HL-60 (cell line): ENCODE measurements around the gene ADGRG7.

Experiments
- DNase-seq, 2 experiments: peaks; one replicate each; pipeline ENCODE4 v3.0.0-alpha.2; 2010 to 2020; ENCODE audit warnings: low read depth in 1 of 2, low spot score in 1 of 2
- H3K27ac ChIP-seq: fragments of 250-450 bp; sonication (Bioruptor Pico); replicated peaks from 2 replicates; pipeline ENCODE4 v1.5.1; 2020; ENCODE audit warnings: mild to moderate bottlenecking, moderate library complexity
- H3K27me3 ChIP-seq: fragments of 250-450 bp; sonication (Bioruptor Pico); 2 replicates; pipeline ENCODE4 v1.5.1; 2021; ENCODE audit warnings: mild to moderate bottlenecking, moderate library complexity; ENCODE audit not compliant: insufficient read depth, poor library complexity, severe bottlenecking
- H3K4me3 ChIP-seq: replicated peaks from 2 replicates; pipeline ENCODE4 v1.5.1; 2011; ENCODE audit warnings: mild to moderate bottlenecking, control low read depth, low read length; ENCODE audit not compliant: insufficient read depth
- GABPA ChIP-seq: IDR thresholded peaks from 2 replicates; pipeline ENCODE4 v1.6.1; 2012; ENCODE audit warnings: low read depth
- POLR2AphosphoS5 ChIP-seq: IDR thresholded peaks from 2 replicates; pipeline ENCODE4 v1.6.1; 2012; ENCODE audit warnings: low read depth
- SPI1 ChIP-seq: IDR thresholded peaks from 2 replicates; pipeline ENCODE4 v1.6.1; 2012; ENCODE audit warnings: low read depth, mild to moderate bottlenecking, borderline replicate concordance
- TF ChIP-seq, protein P1 (sequence below): IDR thresholded peaks from 2 replicates; pipeline ENCODE4 v1.6.1; 2012; ENCODE audit warnings: low read depth; ENCODE audit not compliant: insufficient replicate concordance
- TF ChIP-seq, protein P2 (sequence below): IDR thresholded peaks from one replicate; pipeline ENCODE4 v1.5.1; 2011; ENCODE audit warnings: low read length, control low read depth, inconsistent platforms; ENCODE audit not compliant: insufficient read depth

Gene ADGRG7

DNA sequence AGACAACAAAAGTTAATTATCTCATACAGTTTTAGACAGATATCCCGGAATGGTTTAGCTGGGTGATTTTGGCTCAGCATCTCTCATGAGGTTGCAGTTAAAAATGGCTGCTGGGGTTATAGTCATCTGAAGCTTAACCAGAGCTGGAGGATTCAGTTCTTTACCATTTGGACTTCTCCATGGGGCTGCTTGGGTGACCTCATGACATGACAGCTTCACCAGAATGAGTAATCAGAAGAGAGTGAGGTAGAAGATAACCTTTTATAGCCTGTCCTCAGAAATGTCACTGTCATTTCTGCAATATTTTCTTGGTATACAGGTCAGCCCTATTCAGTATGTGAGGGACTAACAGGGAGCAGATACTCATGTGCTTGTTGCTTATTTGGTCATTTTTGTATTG, 130.8 kb downstream of the ADGRG7 start:
- TF ChIP-seq, protein P1, sequence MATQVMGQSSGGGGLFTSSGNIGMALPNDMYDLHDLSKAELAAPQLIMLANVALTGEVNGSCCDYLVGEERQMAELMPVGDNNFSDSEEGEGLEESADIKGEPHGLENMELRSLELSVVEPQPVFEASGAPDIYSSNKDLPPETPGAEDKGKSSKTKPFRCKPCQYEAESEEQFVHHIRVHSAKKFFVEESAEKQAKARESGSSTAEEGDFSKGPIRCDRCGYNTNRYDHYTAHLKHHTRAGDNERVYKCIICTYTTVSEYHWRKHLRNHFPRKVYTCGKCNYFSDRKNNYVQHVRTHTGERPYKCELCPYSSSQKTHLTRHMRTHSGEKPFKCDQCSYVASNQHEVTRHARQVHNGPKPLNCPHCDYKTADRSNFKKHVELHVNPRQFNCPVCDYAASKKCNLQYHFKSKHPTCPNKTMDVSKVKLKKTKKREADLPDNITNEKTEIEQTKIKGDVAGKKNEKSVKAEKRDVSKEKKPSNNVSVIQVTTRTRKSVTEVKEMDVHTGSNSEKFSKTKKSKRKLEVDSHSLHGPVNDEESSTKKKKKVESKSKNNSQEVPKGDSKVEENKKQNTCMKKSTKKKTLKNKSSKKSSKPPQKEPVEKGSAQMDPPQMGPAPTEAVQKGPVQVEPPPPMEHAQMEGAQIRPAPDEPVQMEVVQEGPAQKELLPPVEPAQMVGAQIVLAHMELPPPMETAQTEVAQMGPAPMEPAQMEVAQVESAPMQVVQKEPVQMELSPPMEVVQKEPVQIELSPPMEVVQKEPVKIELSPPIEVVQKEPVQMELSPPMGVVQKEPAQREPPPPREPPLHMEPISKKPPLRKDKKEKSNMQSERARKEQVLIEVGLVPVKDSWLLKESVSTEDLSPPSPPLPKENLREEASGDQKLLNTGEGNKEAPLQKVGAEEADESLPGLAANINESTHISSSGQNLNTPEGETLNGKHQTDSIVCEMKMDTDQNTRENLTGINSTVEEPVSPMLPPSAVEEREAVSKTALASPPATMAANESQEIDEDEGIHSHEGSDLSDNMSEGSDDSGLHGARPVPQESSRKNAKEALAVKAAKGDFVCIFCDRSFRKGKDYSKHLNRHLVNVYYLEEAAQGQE, result no peak
- TF ChIP-seq GABPA (no peak), SPI1 (no peak), POLR2AphosphoS5 (no peak)
- TF ChIP-seq, protein P2, sequence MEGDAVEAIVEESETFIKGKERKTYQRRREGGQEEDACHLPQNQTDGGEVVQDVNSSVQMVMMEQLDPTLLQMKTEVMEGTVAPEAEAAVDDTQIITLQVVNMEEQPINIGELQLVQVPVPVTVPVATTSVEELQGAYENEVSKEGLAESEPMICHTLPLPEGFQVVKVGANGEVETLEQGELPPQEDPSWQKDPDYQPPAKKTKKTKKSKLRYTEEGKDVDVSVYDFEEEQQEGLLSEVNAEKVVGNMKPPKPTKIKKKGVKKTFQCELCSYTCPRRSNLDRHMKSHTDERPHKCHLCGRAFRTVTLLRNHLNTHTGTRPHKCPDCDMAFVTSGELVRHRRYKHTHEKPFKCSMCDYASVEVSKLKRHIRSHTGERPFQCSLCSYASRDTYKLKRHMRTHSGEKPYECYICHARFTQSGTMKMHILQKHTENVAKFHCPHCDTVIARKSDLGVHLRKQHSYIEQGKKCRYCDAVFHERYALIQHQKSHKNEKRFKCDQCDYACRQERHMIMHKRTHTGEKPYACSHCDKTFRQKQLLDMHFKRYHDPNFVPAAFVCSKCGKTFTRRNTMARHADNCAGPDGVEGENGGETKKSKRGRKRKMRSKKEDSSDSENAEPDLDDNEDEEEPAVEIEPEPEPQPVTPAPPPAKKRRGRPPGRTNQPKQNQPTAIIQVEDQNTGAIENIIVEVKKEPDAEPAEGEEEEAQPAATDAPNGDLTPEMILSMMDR, result no peak
- no peak for DNase-seq
- Histone ChIP-seq H3K4me3 (no peak overlapping the region), H3K27me3 (no peaks in the 10 kb centered on the region), H3K27ac (no peak overlapping the region)

DNA sequence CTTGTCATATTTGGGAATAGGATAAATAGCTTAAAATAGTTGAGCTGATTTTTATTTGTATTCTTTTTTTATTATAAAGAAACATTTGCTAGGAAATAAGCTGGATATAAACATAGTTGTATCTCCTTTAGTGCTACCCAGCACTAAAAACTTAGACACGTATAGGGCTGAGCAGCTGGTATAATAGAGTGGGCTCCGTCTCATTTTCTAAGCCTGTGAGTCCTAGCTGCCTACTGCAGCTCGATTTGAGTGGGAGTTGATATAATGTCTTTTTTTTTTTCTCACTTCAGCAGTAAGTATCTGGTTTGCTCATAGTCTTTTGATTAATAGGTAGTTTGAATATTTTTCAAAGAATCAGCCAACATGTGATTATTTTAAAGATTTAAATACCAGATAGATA, 134.1 kb downstream of the ADGRG7 start:
- Histone ChIP-seq H3K27ac (no peak overlapping the region), H3K4me3 (no peak overlapping the region), H3K27me3 (no peaks in the 10 kb centered on the region)
- DNase-seq, result no peak
- TF ChIP-seq, protein P2, result no peak
- TF ChIP-seq POLR2AphosphoS5, result no peak

DNA sequence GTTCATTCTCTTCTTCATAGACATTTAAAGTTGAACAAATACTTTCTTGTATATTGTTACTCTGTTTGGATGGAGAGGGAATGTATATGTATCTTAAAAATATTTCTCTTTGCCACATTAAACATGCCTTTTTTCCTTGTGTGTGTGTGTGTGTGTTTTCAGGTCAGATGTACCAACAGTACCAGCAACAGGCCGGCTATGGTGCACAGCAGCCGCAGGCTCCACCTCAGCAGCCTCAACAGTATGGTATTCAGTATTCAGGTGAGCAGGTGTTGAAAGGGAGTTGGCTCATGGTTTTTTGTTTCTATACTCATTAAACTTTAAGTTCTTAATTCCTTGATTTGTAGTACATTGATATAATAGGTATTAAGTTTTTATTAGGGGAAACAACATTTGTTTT, 135.3 kb downstream of the ADGRG7 start:
- Histone ChIP-seq H3K4me3 (no peak overlapping the region), H3K27ac (no peak overlapping the region), H3K27me3 (no peaks in the 10 kb centered on the region)
- TF ChIP-seq, protein P1, result no peak
- no peak for TF ChIP-seq SPI1
- no peak for TF ChIP-seq GABPA
- TF ChIP-seq, protein P2, result no peak
- no peak for TF ChIP-seq POLR2AphosphoS5
- DNase-seq, result no peak
